ENCODE data around the gene LAMC1.

- TF ChIP-seq POLR2A (IDR thresholded peaks at IDR 0.05; ENCODE audit: extremely low read depth, insufficient read length) (no peak), CTCF (IDR thresholded peaks at IDR 0.05; ENCODE audit: low read depth, low read length) (no peak), MYC (IDR thresholded peaks at IDR 0.05; ENCODE audit: low read depth, low read length) (no peak)
Measured at GRCh38 chr1:183039330-183039729, 16.1 kb downstream of the LAMC1 start.
